Measurements from ENCODE around the gene TOM1L1. TPM values are rescaled to one million over a fixed set of nuclear protein-coding genes. Genes with fewer than 3 reads are reported as not detected.

Gene TOM1L1
- total RNA-seq, 6 donors from 2014 or later = 25.1 to 64.1 (median 35.1) TPM

DNA sequence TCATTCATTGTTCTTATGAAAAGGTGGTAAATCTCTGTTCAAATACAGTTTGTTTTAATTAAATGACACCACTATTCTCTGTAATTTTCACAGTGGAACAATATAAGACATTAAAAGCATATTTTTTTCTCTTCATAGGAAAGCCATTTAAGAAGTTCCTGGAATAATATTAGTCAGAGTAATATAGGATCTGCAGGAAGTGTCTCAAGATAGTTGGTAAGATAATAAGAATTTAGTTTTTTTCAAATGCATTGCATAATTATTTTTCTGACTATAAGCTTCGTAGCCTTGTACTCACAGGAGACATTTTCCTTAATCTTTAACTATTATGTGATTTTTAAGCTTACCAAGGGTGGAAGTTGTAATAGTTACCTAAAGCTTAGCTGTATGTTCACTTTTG, 84.8 kb downstream of the TOM1L1 start:
- H3K4me1 ChIP-seq = no peaks in the 10 kb centered on the region
- no peak overlapping the region for H3K4me3 ChIP-seq
- peaks cover 0 to 2% (median 0%) of the 10 kb centered on the region in 4 donors for H3K36me3 ChIP-seq
- no peaks in the 10 kb centered on the region for H3K27me3 ChIP-seq
- no peak for ATAC-seq (ENCODE audit: low FRiP score in 2 of 2)
- peaks cover 0 to 4% (median 0%) of the 10 kb centered on the region in 4 donors for H3K9me3 ChIP-seq
- H3K27ac ChIP-seq = no peak overlapping the region
- no peak for DNase-seq
- 87 to 90% methylated on average over 1 of the region's 1 CpG for WGBS, 2 donors
- TF ChIP-seq, protein P1, sequence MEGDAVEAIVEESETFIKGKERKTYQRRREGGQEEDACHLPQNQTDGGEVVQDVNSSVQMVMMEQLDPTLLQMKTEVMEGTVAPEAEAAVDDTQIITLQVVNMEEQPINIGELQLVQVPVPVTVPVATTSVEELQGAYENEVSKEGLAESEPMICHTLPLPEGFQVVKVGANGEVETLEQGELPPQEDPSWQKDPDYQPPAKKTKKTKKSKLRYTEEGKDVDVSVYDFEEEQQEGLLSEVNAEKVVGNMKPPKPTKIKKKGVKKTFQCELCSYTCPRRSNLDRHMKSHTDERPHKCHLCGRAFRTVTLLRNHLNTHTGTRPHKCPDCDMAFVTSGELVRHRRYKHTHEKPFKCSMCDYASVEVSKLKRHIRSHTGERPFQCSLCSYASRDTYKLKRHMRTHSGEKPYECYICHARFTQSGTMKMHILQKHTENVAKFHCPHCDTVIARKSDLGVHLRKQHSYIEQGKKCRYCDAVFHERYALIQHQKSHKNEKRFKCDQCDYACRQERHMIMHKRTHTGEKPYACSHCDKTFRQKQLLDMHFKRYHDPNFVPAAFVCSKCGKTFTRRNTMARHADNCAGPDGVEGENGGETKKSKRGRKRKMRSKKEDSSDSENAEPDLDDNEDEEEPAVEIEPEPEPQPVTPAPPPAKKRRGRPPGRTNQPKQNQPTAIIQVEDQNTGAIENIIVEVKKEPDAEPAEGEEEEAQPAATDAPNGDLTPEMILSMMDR (IDR thresholded peaks at IDR 0.05) = no peak
- no peak for TF ChIP-seq POLR2A (IDR thresholded peaks at IDR 0.05)
- TF ChIP-seq EP300 (IDR thresholded peaks at IDR 0.05) = no peak
- TF ChIP-seq POLR2AphosphoS5 (IDR thresholded peaks at IDR 0.05) = no peak

DNA sequence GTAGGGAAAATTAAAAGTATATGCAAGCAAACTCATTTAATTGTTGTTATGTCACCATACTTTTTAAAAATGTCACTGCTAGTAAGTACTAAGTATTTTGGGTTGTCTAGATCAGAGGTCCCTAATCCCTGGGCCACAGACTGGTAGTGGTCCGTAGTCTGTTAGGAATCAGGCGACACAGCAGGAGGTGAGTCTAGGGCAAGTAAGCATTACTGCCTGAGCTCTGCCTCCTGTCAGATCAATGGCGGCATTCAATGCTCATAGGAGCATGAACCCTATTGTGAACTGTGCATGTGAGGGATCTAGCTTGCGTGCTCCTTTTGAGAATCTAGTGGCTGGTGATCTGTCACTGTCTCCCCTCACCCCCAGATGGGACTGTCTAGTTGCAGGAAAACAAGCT, 89.5 kb downstream of the TOM1L1 start:
- Histone ChIP-seq H3K27ac (no peak overlapping the region), H3K4me1 (no peaks in the 10 kb centered on the region), H3K4me3 (no peak overlapping the region), H3K27me3 (no peaks in the 10 kb centered on the region), H3K9me3 (no peaks in the 10 kb centered on the region), H3K36me3 (peaks cover 0 to 5% (median 0%) of the 10 kb centered on the region in 4 donors)
- ATAC-seq (ENCODE audit: low FRiP score in 2 of 2) (no peak), DNase-seq (no peak)
- WGBS, 2 donors = 95 to 97% methylated on average over 4 of the region's 4 CpGs
- TF ChIP-seq EP300 (IDR thresholded peaks at IDR 0.05) (no peak), POLR2A (IDR thresholded peaks at IDR 0.05) (no peak), POLR2AphosphoS5 (IDR thresholded peaks at IDR 0.05) (no peak)
- TF ChIP-seq, protein P1 (IDR thresholded peaks at IDR 0.05) = no peak

DNA sequence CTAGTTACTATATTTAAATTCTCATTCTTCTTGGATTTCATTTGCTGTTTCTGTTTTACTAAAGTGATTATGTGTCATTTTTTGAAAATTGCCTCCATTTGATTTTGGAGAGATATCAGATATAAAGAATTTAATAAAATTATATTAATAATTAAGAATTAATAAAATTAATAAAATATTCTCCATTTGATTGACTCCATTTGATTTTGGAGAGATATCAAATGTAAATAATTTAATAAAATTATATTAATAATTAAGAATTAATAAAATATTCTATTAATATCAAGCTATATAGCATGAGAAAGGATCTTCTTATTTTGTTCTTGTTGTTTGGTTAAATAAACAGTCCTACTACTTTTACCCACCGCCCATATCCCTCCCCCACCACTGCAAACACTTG, 90.9 kb downstream of the TOM1L1 start:
- WGBS, 2 donors = 87 to 96% methylated on average over 1 of the region's 1 CpG
- Histone ChIP-seq H3K4me1 (no peaks in the 10 kb centered on the region), H3K9me3 (no peaks in the 10 kb centered on the region), H3K36me3 (peaks cover 0 to 5% (median under 1%) of the 10 kb centered on the region in 4 donors), H3K4me3 (no peak overlapping the region), H3K27ac (no peak overlapping the region), H3K27me3 (no peaks in the 10 kb centered on the region)
- DNase-seq (no peak), ATAC-seq (ENCODE audit: low FRiP score in 2 of 2) (no peak)
- no peak for TF ChIP-seq POLR2A (IDR thresholded peaks at IDR 0.05)
- no peak for TF ChIP-seq EP300 (IDR thresholded peaks at IDR 0.05)
- no peak for TF ChIP-seq POLR2AphosphoS5 (IDR thresholded peaks at IDR 0.05)
- TF ChIP-seq, protein P1 (IDR thresholded peaks at IDR 0.05) = no peak

DNA sequence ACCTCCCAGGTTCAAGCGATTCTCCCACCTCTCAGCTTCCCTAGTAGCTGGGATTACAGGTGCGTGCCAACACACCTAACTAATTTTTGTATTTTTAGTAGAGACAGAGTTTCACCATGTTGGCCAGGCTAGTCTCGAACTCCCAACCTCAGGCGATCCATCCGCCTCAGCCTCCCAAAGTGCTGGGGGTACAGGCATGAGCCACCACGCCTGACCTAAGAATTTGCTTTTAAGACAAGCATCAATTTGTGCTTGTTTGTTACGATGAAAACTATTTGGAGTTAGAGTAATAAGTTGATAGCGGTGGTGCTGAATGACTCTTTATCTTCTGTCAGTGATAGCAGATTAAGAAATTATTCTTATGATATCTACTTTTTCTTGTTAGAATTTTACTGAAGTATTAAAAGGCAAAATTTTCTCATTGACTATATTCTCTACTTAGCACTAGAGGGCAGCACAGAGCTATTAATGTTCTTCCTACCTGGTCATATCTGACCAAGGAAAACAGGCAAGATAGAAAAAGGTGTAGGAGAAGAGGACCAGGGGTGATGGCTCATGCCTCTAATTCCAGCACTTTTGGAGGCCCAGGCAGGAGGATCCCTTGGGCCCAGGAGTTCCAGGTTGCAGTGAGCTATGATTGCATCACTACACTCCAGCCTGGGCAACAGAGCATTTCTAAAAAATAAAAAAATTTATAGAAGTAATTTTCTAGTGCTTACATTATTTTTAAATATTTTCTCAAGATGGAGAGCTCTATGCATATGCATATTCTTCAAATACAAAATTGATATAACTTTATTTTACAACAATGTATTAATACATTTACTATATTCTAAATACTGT, 92.4 kb downstream of the TOM1L1 start:
- ATAC-seq (ENCODE audit: low FRiP score in 2 of 2) = peak in 1 of 2 donors; percentile 70
- TF ChIP-seq POLR2A (IDR thresholded peaks at IDR 0.05) = no peak
- TF ChIP-seq, protein P1 (IDR thresholded peaks at IDR 0.05) = peak in 5 of 6 experiments; percentile 27 to 67 (median 61)
- WGBS, 2 donors = 86 to 90% methylated on average over 8 of the region's 8 CpGs

More for the DNA sequence above, 92.4 kb downstream of the TOM1L1 start:
- no peaks in the 10 kb centered on the region for H3K4me1 ChIP-seq
- H3K9me3 ChIP-seq = no peaks in the 10 kb centered on the region
- no peak overlapping the region for H3K4me3 ChIP-seq
- no peak overlapping the region for H3K27ac ChIP-seq
- DNase-seq = no peak
- H3K36me3 ChIP-seq = peaks cover 0 to 3% (median 1%) of the 10 kb centered on the region in 4 donors
- no peaks in the 10 kb centered on the region for H3K27me3 ChIP-seq
